Measurements from ENCODE around the gene NCS1.
"Not testable (repeated sequence)": the region's sequence is repeated elsewhere in the genome, so short reads cannot be mapped to it uniquely, and the experiment has no call there.

NCS1 gene

GRCh38 chr9:130266236-130267098, 94.3 kb downstream of the NCS1 start:
- DNase-seq: no peak

DNA sequence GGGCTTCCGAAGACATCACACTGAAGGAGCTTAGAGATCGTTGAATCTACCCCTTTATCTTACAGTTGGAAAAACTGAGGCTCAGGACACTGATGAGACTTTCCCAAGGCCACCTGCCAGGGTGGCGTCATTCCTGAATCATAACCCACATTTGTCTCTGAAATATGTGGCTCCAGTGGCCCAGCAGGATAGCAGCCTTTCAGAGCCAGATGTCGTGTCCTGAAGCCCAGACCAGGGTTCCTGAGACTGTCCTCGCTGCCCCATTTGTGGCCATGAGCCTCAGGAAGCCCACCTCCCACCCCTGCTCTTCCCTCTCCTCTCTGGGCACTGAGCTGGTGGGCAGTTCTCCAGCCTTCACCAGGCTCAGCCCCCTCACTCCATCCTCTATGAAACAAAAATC, 95.7 kb downstream of the NCS1 start:
- DNase-seq: no peak

GRCh38 chr9:130268521-130269211, 96.5 kb downstream of the NCS1 start:
- DNase-seq: no peak

- no peak for DNase-seq
Measured at GRCh38 chr9:130271473-130271872, 99.3 kb downstream of the NCS1 start.

DNA sequence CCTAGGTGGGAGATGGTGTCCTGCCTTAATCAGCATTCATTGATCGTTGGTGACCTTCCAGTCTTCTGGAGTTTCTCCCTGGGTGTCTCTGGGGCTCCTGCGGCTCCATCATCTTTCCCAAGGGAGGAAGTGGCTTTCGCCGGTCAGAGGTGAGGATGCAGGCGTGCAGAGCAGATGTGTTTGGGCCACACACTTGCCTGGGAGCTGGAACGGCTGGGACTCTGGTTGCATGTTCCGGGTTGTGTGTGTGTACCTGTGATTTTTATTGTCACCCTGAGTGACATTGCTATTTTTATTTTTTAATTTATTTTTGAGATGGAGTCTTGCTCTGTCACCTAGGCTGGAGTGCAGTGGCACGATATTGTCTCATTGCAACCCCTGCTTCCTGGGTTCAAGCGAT, 103.0 kb downstream of the NCS1 start:
- DNase-seq: no peak

DNA sequence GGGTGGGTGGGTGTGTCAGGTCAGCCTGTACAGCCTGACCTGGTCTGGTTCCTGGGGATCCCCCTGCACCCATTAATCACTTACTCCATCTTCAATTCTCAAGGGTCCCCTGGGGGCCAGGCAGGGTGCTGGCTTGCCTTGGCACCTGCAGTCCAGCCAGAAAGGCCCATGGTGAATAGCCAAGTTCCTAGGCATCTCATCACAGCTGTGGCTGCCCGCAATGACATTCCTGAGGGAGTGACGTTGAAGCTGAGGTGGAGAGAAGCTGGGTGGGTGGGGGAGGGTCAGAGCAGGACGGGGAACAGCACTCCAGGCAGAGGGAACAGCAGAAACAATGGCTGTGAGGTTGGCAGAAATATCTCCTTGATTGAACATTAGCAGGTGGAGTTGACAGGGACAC, 103.9 kb downstream of the NCS1 start:
- no peak for DNase-seq

GRCh38 chr9:130276955-130277354, 104.8 kb downstream of the NCS1 start:
- DNase-seq: no peak

- not testable (repeated sequence) for DNase-seq
Measured at GRCh38 chr9:130277525-130277924, 105.3 kb downstream of the NCS1 start.

- DNase-seq: no peak
Measured at GRCh38 chr9:130283539-130284248, 111.5 kb downstream of the NCS1 start.

GRCh38 chr9:130284249-130284625, 112.0 kb downstream of the NCS1 start:
- DNase-seq: no peak

- DNase-seq: no peak
Measured at GRCh38 chr9:130284690-130285089, 112.5 kb downstream of the NCS1 start.

DNA sequence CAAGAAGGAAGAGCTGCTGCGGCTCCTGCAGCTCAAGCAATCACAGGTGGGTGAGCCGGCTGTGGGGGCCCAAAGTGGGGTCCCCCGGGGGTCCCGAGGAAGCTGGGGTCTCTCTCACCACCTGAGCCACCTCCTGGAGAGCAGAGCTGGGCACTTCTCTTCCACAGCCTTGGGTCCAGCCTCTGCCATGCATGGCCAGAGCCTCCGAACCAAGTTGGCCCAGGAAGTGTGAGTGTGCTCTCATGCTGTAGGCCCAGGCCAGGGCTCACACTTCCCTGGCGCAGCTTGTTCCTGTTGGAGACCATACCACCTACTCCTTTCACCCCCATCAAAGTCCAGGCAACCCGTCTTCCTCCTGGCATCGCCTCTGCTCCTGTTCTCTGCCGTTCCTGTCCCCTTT, 113.1 kb downstream of the NCS1 start:
- DNase-seq: no peak

- no peak for DNase-seq
Measured at GRCh38 chr9:130286072-130286770, 114.0 kb downstream of the NCS1 start.
